DMS153 treated with DMSO at 0.1 percent for 48 hours (cell line): ENCODE results near the gene ASTL.
"Not testable (repeated sequence)": the region's sequence is repeated elsewhere in the genome, so short reads cannot be mapped to it uniquely, and the experiment has no call there.

ENCODE experiments used
- DNase-seq: peaks from one replicate; lab custom pipeline; 2025; ENCODE audit not compliant: unreplicated experiment; lab: John Stamatoyannopoulos, UW

ASTL gene

GRCh38 chr2:96138179-96139145 is at the start of gene ASTL:
ASTL (minus strand) TSS chr2:96138502; CDS start chr2:96138436, 66 bp downstream.
- peak; percentile 42 for DNase-seq

GRCh38 chr2:96186562-96186961 is 48.3 kb upstream of the ASTL start:
- no peak for DNase-seq

DNA sequence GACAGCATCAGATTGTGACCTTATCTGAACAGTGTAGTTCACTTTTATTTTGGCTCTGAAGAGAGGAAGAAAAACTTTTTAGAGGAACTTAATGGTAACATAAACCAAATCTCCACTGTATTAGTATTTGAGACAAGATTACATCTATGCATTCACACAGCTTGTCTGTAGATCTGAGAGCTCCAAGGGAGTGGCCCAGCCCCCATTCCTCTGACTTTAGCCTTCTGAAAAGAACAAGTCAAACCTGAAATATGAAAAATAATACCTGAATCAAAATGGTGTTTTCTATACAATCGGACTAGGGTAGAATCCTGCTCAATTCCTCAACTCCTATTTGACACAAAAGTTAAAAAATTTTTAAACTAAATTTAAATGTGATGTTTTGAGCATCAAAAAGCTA is 47.2 kb upstream of the ASTL start:
- DNase-seq = no peak

- DNase-seq = no peak
Observed at GRCh38 chr2:96184989-96185388, 46.7 kb upstream of the ASTL start.

DNA sequence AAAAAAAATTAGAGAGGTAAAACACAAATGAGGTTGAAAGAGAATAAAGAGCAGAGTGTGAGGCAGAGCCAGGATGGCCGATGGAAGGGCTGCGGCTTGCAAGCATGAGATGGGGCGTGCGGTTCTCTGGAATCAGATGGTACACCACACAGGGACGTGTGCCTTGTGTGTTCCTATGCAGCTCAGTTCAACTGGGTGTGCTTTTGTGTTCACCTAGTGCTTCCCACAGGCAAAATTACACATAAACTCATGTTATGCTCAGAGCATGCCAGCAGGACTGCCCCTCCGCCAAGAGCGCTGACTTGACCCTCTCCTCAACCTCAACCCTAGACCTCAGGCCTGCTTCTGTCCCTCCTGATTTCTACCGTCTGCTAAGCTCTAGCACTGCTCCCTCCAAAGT is 45.9 kb upstream of the ASTL start:
- no peak for DNase-seq

DNA sequence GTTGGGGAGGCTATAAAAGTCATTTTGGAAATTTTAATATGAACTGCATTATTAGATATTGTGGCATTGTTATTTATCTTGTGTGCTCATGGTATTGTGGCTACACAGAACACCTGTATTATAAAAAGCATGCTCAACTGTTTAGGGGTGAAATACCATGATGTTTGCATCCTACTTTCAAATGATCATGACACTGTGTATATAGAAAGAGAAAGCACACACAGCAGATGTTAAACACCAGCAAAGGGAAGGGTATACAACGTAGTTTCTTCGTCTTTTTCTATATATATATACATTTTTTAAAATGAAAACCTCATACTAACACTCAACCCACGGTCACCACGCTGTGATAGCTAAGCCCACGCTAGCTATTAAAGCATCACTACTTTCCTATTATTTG is 43.2 kb upstream of the ASTL start:
- no peak for DNase-seq

GRCh38 chr2:96180521-96180920 is 42.2 kb upstream of the ASTL start:
- no peak for DNase-seq

- no peak for DNase-seq
Observed at GRCh38 chr2:96180002-96180401, 41.7 kb upstream of the ASTL start.

DNA sequence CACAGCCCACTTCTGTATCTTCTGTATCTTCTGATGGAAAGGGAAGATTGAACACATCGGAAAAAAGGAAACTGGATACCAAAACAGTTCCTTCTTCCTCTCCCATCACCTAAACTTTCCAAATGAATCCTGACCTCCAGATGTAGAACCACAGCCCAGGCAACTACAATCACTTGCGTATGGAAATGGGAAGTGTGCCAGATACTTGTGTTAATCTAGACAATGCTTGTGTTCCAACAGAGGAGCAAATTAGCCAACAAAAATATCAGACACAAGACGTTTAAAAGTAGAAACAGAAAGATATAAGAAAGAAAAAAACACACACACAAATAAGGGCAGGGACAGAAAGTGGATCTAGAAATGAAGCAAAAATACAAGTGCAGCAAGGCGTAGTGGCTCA is 38.4 kb upstream of the ASTL start:
- DNase-seq = no peak

DNA sequence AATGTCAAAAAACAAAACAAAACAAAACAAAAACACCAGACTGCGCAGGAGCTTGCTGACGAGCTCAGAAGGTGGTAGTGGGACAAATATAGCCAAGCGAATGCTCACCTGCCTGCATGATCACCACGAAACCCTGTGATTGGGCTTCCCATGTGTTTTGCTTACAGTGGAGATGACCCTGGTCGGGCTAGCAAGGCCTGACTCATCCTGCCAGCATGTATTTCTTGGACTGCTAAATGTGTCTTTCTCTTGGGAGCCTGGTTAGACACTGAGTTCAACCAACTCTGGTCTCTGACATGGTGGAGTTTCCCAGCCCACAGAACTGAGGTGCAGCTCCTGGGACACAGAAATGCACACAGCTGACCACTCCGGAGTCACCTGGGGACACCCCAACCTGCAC is 37.6 kb upstream of the ASTL start:
- no peak for DNase-seq

GRCh38 chr2:96174251-96175144 is 36.2 kb upstream of the ASTL start:
- peak; percentile 33 for DNase-seq

- no peak for DNase-seq
Observed at GRCh38 chr2:96171831-96172230, 33.5 kb upstream of the ASTL start.

DNA sequence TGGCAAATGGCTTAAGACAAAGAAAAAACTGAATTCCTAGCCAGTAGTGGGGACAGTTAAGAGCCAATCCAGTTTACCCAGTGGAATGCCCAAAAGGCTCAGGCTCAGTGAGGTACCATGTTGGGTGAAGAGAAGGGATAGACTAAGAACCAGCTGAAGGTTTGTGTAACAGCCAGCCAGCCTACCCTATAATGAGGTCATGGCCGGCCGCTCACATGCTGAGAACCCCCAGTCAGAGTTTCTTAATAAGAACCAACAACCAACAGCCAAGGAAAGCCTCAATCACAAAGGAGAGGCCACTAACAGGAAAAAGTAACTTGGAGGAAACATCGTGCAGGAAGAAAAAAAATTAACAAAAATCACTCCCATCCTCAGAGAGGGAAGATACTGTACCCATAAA is 32.3 kb upstream of the ASTL start:
- DNase-seq = no peak

- no peak for DNase-seq
Observed at GRCh38 chr2:96169868-96170507, 31.7 kb upstream of the ASTL start.

- no peak for DNase-seq
Observed at GRCh38 chr2:96167407-96168013, 29.2 kb upstream of the ASTL start.

DNA sequence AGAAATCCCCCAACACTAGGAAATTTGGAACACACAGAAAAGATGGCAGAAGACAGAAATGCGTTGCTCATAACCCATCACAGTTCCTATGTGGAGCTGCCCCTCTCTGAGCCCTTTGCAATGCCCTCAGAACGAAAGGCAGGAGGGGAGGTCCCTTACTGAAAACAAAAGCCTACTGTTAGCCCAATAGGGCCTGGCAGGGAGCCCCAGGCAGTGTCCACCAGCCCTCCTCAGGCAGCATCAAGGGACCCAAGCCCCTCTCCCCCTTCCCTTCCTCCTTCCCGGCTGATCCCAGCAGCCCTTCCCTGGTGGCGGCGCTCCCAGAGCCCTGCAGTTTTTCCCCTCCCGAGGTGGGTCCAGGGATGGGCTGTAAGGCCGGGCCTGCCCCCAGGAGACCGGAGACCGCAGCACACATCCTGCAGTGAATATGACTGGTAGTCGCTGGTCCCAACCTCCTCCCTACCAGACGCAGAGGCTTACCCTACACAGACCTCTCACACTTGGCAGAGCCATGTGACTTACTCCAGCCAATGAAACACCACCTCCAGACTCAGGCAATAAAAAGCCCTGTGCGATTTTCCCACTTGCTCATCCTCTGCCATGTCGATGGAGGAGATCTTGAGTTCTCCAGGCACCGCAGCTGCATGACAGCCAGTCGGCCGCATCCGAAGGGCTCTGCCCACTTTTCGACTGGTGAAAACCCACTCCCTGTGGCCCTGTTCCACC is 26.3 kb upstream of the ASTL start:
- DNase-seq = no peak

DNA sequence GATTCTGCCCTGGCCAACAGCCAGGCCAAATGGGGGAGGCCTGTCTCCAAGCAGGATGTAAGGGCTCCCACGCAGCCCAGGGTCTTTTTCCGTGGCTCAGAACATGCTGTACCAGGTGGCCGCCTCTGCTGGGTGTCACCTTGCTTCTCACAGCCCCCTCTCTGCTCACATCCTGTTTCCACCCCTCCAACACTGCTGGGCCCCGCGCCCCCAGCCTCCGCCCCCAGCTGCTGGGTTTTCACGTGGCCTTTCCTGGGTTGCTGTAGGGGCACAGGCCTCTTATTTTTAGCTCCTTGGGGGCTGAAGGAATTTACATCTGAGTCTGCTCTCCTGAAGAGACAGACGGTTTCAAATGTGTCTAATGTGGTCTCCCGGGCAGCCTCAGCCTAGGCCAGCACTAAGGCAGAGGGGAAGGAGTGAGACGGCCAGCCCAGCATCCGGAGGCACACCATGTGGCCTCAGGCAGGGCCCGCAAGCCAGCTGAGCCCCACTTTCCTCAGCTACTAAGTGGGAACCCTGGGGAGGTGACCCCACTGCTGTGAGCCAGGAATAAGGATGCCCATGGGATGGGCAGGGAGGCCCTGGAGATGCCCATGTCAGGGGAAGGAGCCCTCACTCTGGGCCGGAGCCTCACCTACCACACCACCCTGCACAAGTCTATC is 25.6 kb upstream of the ASTL start:
- DNase-seq = no peak

DNA sequence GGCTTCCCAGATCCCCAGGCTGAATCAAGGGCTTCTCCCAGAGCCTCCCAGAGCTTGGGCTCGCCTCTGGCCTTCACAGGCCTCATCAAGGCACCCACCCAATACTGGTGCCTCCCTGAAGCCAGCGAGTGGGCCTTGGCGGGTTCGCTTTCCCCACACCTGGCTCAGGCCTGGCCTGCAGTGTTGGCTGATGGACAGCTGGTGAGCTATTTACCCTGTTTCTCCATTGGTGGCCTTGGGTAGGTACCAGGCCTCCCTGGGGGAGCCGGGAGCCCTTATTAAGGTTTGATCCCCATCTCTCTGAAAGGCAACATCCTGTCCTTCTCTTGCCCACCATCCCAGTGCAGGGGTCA is 25.1 kb upstream of the ASTL start:
- no peak for DNase-seq

DNA sequence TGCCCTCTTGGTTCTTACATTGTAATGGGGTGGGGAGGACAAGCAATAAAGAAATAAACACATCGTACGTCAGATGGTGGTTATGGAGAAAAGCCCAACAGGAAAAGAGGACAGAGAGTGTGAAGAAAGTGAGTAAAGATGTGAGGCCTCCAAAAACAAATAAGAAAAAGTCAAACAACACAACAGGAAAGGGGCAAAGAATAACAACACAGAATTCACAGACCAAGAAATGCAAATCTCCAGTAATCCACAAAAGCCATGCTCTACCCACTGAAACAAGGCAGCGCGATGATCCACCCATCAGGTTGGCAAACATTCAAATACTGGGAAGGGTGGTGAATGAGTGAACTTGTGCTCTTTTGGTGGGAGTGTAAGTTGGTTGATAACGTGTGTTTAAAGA is 23.6 kb upstream of the ASTL start:
- no peak for DNase-seq

DNA sequence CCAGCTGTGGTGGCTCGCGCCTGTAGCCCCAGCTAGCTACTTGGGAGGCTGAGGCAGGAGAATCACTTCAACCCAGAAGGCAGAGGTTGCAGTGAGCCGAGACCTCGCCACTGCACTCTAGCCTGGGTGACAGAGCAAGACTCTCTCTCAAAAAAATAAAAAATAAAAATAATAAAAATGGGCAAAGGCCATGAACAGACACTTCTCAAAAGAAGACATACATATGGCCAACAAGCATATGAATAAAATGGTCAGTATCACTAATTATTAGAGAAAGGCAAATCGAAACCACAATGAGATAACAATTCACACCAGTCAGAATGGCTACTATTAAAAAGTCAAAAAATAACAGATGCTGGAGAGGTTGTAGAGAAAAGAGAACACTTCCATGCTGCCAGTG is 22.1 kb upstream of the ASTL start:
- DNase-seq = not testable (repeated sequence)
